H9 (cell line): Measurements from ENCODE around the gene PASK. TPM values are rescaled to one million over a fixed set of nuclear protein-coding genes. Genes with fewer than 3 reads are reported as not detected.

Experiments used
- DNase-seq: peaks from one replicate; pipeline ENCODE4 v3.0.0-alpha.2; 2017
- H2AFZ ChIP-seq: one replicate; pipeline ENCODE4 v1.6.1; 2013; ENCODE audit warnings: mild to moderate bottlenecking, low read length, control low read depth, moderate library complexity
- H2AK5ac ChIP-seq: 2 replicates; pipeline ENCODE4 v1.6.1; 2013; ENCODE audit warnings: low read length, control low read depth, mixed read lengths; ENCODE audit not compliant: insufficient read length
- H2BK120ac ChIP-seq: one replicate; pipeline ENCODE4 v1.6.1; 2013; ENCODE audit warnings: low read depth, mild to moderate bottlenecking, low read length, control low read depth, inconsistent platforms; ENCODE audit not compliant: poor library complexity, severe bottlenecking
- H2BK12ac ChIP-seq: 2 replicates; pipeline ENCODE4 v1.6.1; 2013; ENCODE audit warnings: low read length, control low read depth, mixed read lengths, low read depth; ENCODE audit not compliant: insufficient read length
- H2BK15ac ChIP-seq: 2 replicates; pipeline ENCODE4 v1.6.1; 2013; ENCODE audit warnings: low read depth, low read length, control low read depth
- H2BK20ac ChIP-seq: one replicate; pipeline ENCODE4 v1.6.1; 2013; ENCODE audit warnings: low read depth, mild to moderate bottlenecking, low read length, control low read depth, inconsistent platforms; ENCODE audit not compliant: poor library complexity, severe bottlenecking
- H2BK5ac ChIP-seq: 2 replicates; pipeline ENCODE4 v1.6.1; 2013; ENCODE audit warnings: low read length, control low read depth, mixed read lengths; ENCODE audit not compliant: insufficient read length
- H3K14ac ChIP-seq: 2 replicates; pipeline ENCODE4 v1.6.1; 2013; ENCODE audit warnings: low read length, control low read depth; ENCODE audit not compliant: insufficient read depth
- H3K18ac ChIP-seq: 2 replicates; pipeline ENCODE4 v1.6.1; 2013; ENCODE audit warnings: low read depth, mild to moderate bottlenecking, mixed read lengths, low read length, control low read depth; ENCODE audit not compliant: insufficient read length
- H3K23ac ChIP-seq: 2 replicates; pipeline ENCODE4 v1.6.1; 2013; ENCODE audit warnings: low read length, control low read depth, mixed read lengths, low read depth; ENCODE audit not compliant: insufficient read length
- H3K23me2 ChIP-seq: 2 replicates; pipeline ENCODE4 v1.6.1; 2013; ENCODE audit warnings: low read depth, mild to moderate bottlenecking, mixed read lengths, low read length, control low read depth; ENCODE audit not compliant: insufficient read length, poor library complexity, severe bottlenecking
- H3K27ac ChIP-seq: 2 replicates; pipeline ENCODE4 v1.5.1; 2013; ENCODE audit warnings: low read length, control low read depth, mixed read lengths, low read depth; ENCODE audit not compliant: insufficient read length
- H3K27me3 ChIP-seq: 2 replicates; pipeline ENCODE4 v1.6.1; 2013; ENCODE audit warnings: low read length, control low read depth, inconsistent platforms; ENCODE audit not compliant: insufficient read depth
- H3K4ac ChIP-seq: 2 replicates; pipeline ENCODE4 v1.6.1; 2013; ENCODE audit warnings: low read depth, mild to moderate bottlenecking, control low read depth, inconsistent platforms, low read length, moderate library complexity
- H3K4me1 ChIP-seq: 2 replicates; pipeline ENCODE4 v1.6.1; 2013; ENCODE audit warnings: low read length, control low read depth, inconsistent platforms; ENCODE audit not compliant: insufficient read depth
- H3K4me2 ChIP-seq: 2 replicates; pipeline ENCODE4 v1.6.1; 2013; ENCODE audit warnings: low read length, control low read depth, mixed read lengths; ENCODE audit not compliant: insufficient read length, insufficient read depth
- H3K56ac ChIP-seq: 2 replicates; pipeline ENCODE4 v1.6.1; 2013; ENCODE audit warnings: low read depth, mild to moderate bottlenecking, mixed read lengths, low read length, control low read depth; ENCODE audit not compliant: insufficient read length
- H3K79me1 ChIP-seq: 2 replicates; pipeline ENCODE4 v1.6.1; 2013; ENCODE audit warnings: low read depth, mild to moderate bottlenecking, moderate library complexity, low read length, control low read depth, inconsistent platforms; ENCODE audit not compliant: insufficient read depth, poor library complexity, severe bottlenecking
- H3K79me2 ChIP-seq: 2 replicates; pipeline ENCODE4 v1.6.1; 2013; ENCODE audit warnings: low read length, control low read depth, inconsistent platforms; ENCODE audit not compliant: insufficient read depth
- H3K9ac ChIP-seq: 2 replicates; pipeline ENCODE4 v1.6.1; 2013; ENCODE audit warnings: low read length, control low read depth, mixed read lengths; ENCODE audit not compliant: insufficient read length; ENCODE audit errors: extremely low read depth
- H3K9me3 ChIP-seq: one replicate; pipeline ENCODE4 v1.6.1; 2013; ENCODE audit warnings: low read depth, low read length, inconsistent platforms; ENCODE audit not compliant: control insufficient read depth
- H3T11ph ChIP-seq: one replicate; pipeline ENCODE4 v1.6.1; 2013; ENCODE audit warnings: mild to moderate bottlenecking, low read length, control low read depth, inconsistent platforms
- H4K20me1 ChIP-seq: one replicate; pipeline ENCODE4 v1.6.1; 2013; ENCODE audit not compliant: control insufficient read depth, insufficient read length, insufficient read depth
- H4K5ac ChIP-seq: 2 replicates; pipeline ENCODE4 v1.6.1; 2013; ENCODE audit warnings: low read depth, mild to moderate bottlenecking, mixed read lengths, low read length, control low read depth; ENCODE audit not compliant: insufficient read length
- H4K8ac ChIP-seq: replicated peaks from 2 replicates; pipeline ENCODE4 v1.6.1; 2013; ENCODE audit warnings: low read length, control low read depth, mixed read lengths, low read depth; ENCODE audit not compliant: insufficient read length
- H4K91ac ChIP-seq: 2 replicates; pipeline ENCODE4 v1.6.1; 2013; ENCODE audit warnings: low read depth, mild to moderate bottlenecking, moderate library complexity, mixed read lengths, low read length, control low read depth; ENCODE audit not compliant: insufficient read length
- H3K27ac Mint-ChIP-seq, 3 experiments: 2 replicates in 2 of 3; 3 replicates in 1 of 3; pipeline ENCODE4 v1.8.0; 2020 to 2021; ENCODE audit warnings: mixed read lengths in 3 of 3, mild to moderate bottlenecking in 1 of 3, moderate library complexity in 1 of 3
- H3K27me3 Mint-ChIP-seq: 2 replicates; pipeline ENCODE4 v1.8.0; 2021; ENCODE audit warnings: low read depth, mild to moderate bottlenecking, moderate library complexity, mixed read lengths
- H3K36me3 Mint-ChIP-seq, 3 experiments: 2 replicates in 2 of 3; 3 replicates in 1 of 3; pipeline ENCODE4 v1.8.0; 2020 to 2021; ENCODE audit warnings: low read depth in 3 of 3, mixed read lengths in 3 of 3; ENCODE audit not compliant: insufficient read depth in 1 of 3
- H3K4me1 Mint-ChIP-seq, 2 experiments: 2 replicates each; pipeline ENCODE4 v1.8.0; 2020; ENCODE audit warnings: mixed read lengths in 2 of 2
- H3K4me3 Mint-ChIP-seq, 2 experiments: 2 replicates in 1 of 2; 3 replicates in 1 of 2; pipeline ENCODE4 v1.8.0; 2020 to 2021; ENCODE audit warnings: mild to moderate bottlenecking in 2 of 2, mixed read lengths in 2 of 2, moderate library complexity in 1 of 2
- H3K9me3 Mint-ChIP-seq, 2 experiments: 2 replicates in 1 of 2; 3 replicates in 1 of 2; pipeline ENCODE4 v1.8.0; 2020; ENCODE audit warnings: mild to moderate bottlenecking in 2 of 2, mixed read lengths in 2 of 2, moderate library complexity in 1 of 2
- CTCF ChIP-seq: fragments of 200-600 bp; sonication (generic); conservative IDR thresholded peaks from 3 replicates; pipeline ENCODE4 v1.8.0; 2021; ENCODE audit warnings: antibody characterized with exemption, mild to moderate bottlenecking
- WGBS: extraction: QIAGEN DNeasy Blood & Tissue Kit; methylation state at CpG from one replicate; pipeline ENCODE4 v1.1.7; 2013; ENCODE audit warnings: missing lambda C conversion rate, low lambda C conversion rate, mixed read lengths; ENCODE audit not compliant: insufficient read length; ENCODE audit errors: extremely low coverage; 5-methylcytosine and 5-hydroxymethylcytosine counted together
- total RNA-seq: library from RNA; stranded (reverse); gene quantifications from 2 replicates; pipeline ENCODE4 v1.2.1, GENCODE V29; 2021

Gene PASK
- total RNA-seq, 1 experiment from 2014 or later = 68.0 TPM

GRCh38 chr2:241130316-241130715, 19.0 kb downstream of the PASK start:
- Histone ChIP-seq H4K5ac (no peak overlapping the region), H3K18ac (no peak overlapping the region), H2BK120ac (no peak overlapping the region), H3K9me3 (no peaks in the 10 kb centered on the region), H3K4me1 (no peaks in the 10 kb centered on the region), H3K4me2 (no peak overlapping the region), H2BK5ac (no peak overlapping the region), H3K23me2 (no peaks in the 10 kb centered on the region), H2AFZ (no peak overlapping the region), H3K79me2 (no peaks in the 10 kb centered on the region), H3K27me3 (no peaks in the 10 kb centered on the region), H3K14ac (no peak overlapping the region), H3K79me1 (no peaks in the 10 kb centered on the region), H4K20me1 (no peaks in the 10 kb centered on the region), H3K9ac (no peak overlapping the region), H2BK20ac (no peak overlapping the region), H2AK5ac (no peak overlapping the region), H4K91ac (no peak overlapping the region), H3K4ac (no peak overlapping the region), H2BK15ac (no peak overlapping the region), H3K23ac (no peak overlapping the region), H2BK12ac (no peak overlapping the region), H3T11ph (no peak overlapping the region), H3K27ac (no peak overlapping the region), H4K8ac (no peak overlapping the region), H3K56ac (no peak overlapping the region)
- no peak overlapping the region for H3K4me3 Mint-ChIP-seq
- DNase-seq = no peak
- H3K27ac Mint-ChIP-seq = no peak overlapping the region
- H3K4me1 Mint-ChIP-seq = no peaks in the 10 kb centered on the region
- H3K27me3 Mint-ChIP-seq = no peaks in the 10 kb centered on the region
- H3K36me3 Mint-ChIP-seq = peaks cover 18 to 51% (median 34%) of the 10 kb centered on the region in 3 experiments
- no CpG with 5 or more reads among the region's 16 CpGs for WGBS
- H3K9me3 Mint-ChIP-seq = no peaks in the 10 kb centered on the region
- no peak for TF ChIP-seq CTCF
